HCT116 (cell line): ENCODE data around the gene GRIK4. TPM values are rescaled to one million over a fixed set of nuclear protein-coding genes. Genes with fewer than 3 reads are reported as not detected.

Experiments used
- ATAC-seq: fragments of 200-7000 bp; cut with Tn5 transposase; 2 replicates; pipeline ENCODE4 v1.9.1; 2020; ENCODE audit warnings: mild to moderate bottlenecking, moderate library complexity
- BruUV-seq: library from RNA; stranded (reverse); fragments of 400-500 nt; replicated peaks from 2 replicates; lab custom pipeline; 2021; lab: Mats Ljungman, UMichigan
- CTCF ChIA-PET: fragments of 300-600 bp; sonication (Branson Sonifier 250); formaldehyde crosslinking; loops from one replicate; lab custom pipeline; 2021; ENCODE audit warnings: antibody characterized with exemption; lab: Charles Lee
- POLR2A ChIA-PET: fragments of 300-600, 350-600 bp; sonication (Branson Sonifier 250); formaldehyde crosslinking; loops from one replicate; lab custom pipeline; 2021; ENCODE audit warnings: antibody characterized with exemption; lab: Charles Lee
- RAD21 ChIA-PET, 2 experiments: fragments of 300-600 bp; sonication (Branson Sonifier 250); formaldehyde crosslinking; loops; one replicate each; lab custom pipeline; 2023; ENCODE audit warnings: low total read pairs in 2 of 2; ENCODE audit not compliant: uncharacterized antibody in 2 of 2, unreplicated experiment in 2 of 2, low non-redundant PET in 1 of 2; lab: Charles Lee
- DNase-seq: peaks from one replicate; pipeline ENCODE4 v3.0.0-alpha.2; 2010; ENCODE audit warnings: low read depth, low spot score
- H2AFZ ChIP-seq: fragments of 200-600 bp; shearing (Covaris generic), sonication (generic); 2 replicates; pipeline ENCODE4 v1.6.1; 2017; ENCODE audit warnings: low read depth, mixed run types, mixed read lengths, antibody characterized with exemption, low read length; ENCODE audit not compliant: poor library complexity, severe bottlenecking
- H3K27ac ChIP-seq: 2 replicates; pipeline ENCODE4 v1.5.1; 2012; ENCODE audit warnings: low read depth, low read length
- H3K27me3 ChIP-seq: fragments of 200-600 bp; sonication (generic); 2 replicates; pipeline ENCODE4 v1.6.1; 2016; ENCODE audit warnings: mixed run types, low read length, mixed read lengths; ENCODE audit not compliant: insufficient read depth
- H3K36me3 ChIP-seq, 2 experiments: fragments of 200-500 bp in 1 of 2; fragments of 200-600 bp in 1 of 2; sonication (Bioruptor generic) in 1 of 2; sonication (generic) in 1 of 2; 2 replicates each; pipeline versions ENCODE4 v1.5.1 to v1.6.1; 2014 to 2016; ENCODE audit warnings: low read length in 2 of 2, inconsistent platforms in 1 of 2, mixed read lengths in 1 of 2, mixed run types in 1 of 2; ENCODE audit not compliant: insufficient read depth in 2 of 2, control insufficient read depth in 1 of 2
- H3K4me1 ChIP-seq, 2 experiments: fragments of 200-600 bp in 1 of 2; sonication (generic) in 1 of 2; 2 replicates each; pipeline versions ENCODE4 v1.5.1 to v1.6.1; 2012 to 2017; ENCODE audit warnings: low read length in 2 of 2, inconsistent platforms in 1 of 2, mild to moderate bottlenecking in 1 of 2, mixed read lengths in 1 of 2, mixed run types in 1 of 2, moderate library complexity in 1 of 2; ENCODE audit not compliant: insufficient read depth in 2 of 2, control insufficient read depth in 1 of 2
- H3K4me2 ChIP-seq: fragments of 200-600 bp; sonication (generic); 2 replicates; pipeline ENCODE4 v1.6.1; 2017; ENCODE audit warnings: mixed run types, low read length, mixed read lengths
- H3K4me3 ChIP-seq, 2 experiments: fragments of 200-600 bp in 1 of 2; sonication (generic) in 1 of 2; replicated peaks in 1 of 2; 2 replicates each; pipeline ENCODE4 v1.5.1; 2011 to 2016; ENCODE audit warnings: low read length in 2 of 2, control low read depth in 1 of 2, low read depth in 1 of 2, mild to moderate bottlenecking in 1 of 2, mixed read lengths in 1 of 2, mixed run types in 1 of 2
- H3K79me2 ChIP-seq: fragments of 200-600 bp; sonication (generic); 2 replicates; pipeline ENCODE4 v1.6.1; 2017; ENCODE audit warnings: mild to moderate bottlenecking, mixed run types, low read length, moderate library complexity, mixed read lengths; ENCODE audit not compliant: insufficient read depth
- H3K9ac ChIP-seq: fragments of 200-600 bp; sonication (generic); 2 replicates; pipeline ENCODE4 v1.6.1; 2016; ENCODE audit warnings: low read length, mixed read lengths
- H3K9me2 ChIP-seq: fragments of 200-600 bp; sonication (generic), shearing (Covaris generic); 2 replicates; pipeline ENCODE4 v1.6.1; 2017; ENCODE audit warnings: mixed run types, mild to moderate bottlenecking, moderate library complexity; ENCODE audit not compliant: insufficient read depth
- H3K9me3 ChIP-seq, 2 experiments: fragments of 200-500 bp in 1 of 2; fragments of 200-600 bp in 1 of 2; sonication (Bioruptor generic) in 1 of 2; sonication (generic) in 1 of 2; 2 replicates each; pipeline ENCODE4 v1.6.1; 2014 to 2017; ENCODE audit warnings: low read length in 2 of 2, mixed read lengths in 2 of 2, inconsistent platforms in 1 of 2, low read depth in 1 of 2, mild to moderate bottlenecking in 1 of 2, mixed run types in 1 of 2, moderate library complexity in 1 of 2; ENCODE audit not compliant: control insufficient read depth in 1 of 2, insufficient read depth in 1 of 2
- H4K20me1 ChIP-seq: fragments of 200-600 bp; sonication (generic), shearing (Covaris generic); 2 replicates; pipeline ENCODE4 v1.6.1; 2017; ENCODE audit warnings: mixed run types, mild to moderate bottlenecking, moderate library complexity; ENCODE audit not compliant: insufficient read depth
- CBX3 ChIP-seq: IDR thresholded peaks from 2 replicates; pipeline ENCODE4 v1.6.1; 2012; ENCODE audit warnings: low read depth
- CTCF ChIP-seq, 3 experiments: fragments of 200-600 bp in 1 of 3; sonication (generic) in 1 of 3; IDR thresholded peaks in 2 of 3; conservative IDR thresholded peaks in 1 of 3; 2 replicates each; pipeline ENCODE4 v1.5.1; 2012 to 2017; ENCODE audit warnings: low read depth in 2 of 3, low read length in 2 of 3, antibody characterized with exemption in 1 of 3, borderline replicate concordance in 1 of 3, control low read depth in 1 of 3, mild to moderate bottlenecking in 1 of 3, mixed read lengths in 1 of 3, mixed run types in 1 of 3, moderate library complexity in 1 of 3; ENCODE audit not compliant: insufficient read depth in 1 of 3
- EGR1 ChIP-seq: IDR thresholded peaks from 2 replicates; pipeline ENCODE4 v1.6.1; 2012; ENCODE audit warnings: low read depth
- ELF1 ChIP-seq: IDR thresholded peaks from 2 replicates; pipeline ENCODE4 v1.6.1; 2012; ENCODE audit warnings: low read depth, borderline replicate concordance
- EZH2 ChIP-seq: fragments of 200-600 bp; sonication (generic); IDR thresholded peaks from 2 replicates; pipeline ENCODE4 v1.6.1; 2017; ENCODE audit warnings: antibody characterized with exemption, mixed run types
- EZH2phosphoT487 ChIP-seq: fragments of 200-600 bp; IDR thresholded peaks from 2 replicates; pipeline ENCODE4 v1.6.1; 2018; ENCODE audit warnings: antibody characterized with exemption, borderline replicate concordance
- FOSL1 ChIP-seq: IDR thresholded peaks from 2 replicates; pipeline ENCODE4 v1.6.1; 2012; ENCODE audit warnings: low read depth
- POLR2A ChIP-seq: IDR thresholded peaks from 2 replicates; pipeline ENCODE4 v1.7.0; 2011; ENCODE audit warnings: borderline replicate concordance; ENCODE audit not compliant: insufficient read depth, insufficient read length; ENCODE audit errors: extremely low read depth
- SIN3A ChIP-seq: IDR thresholded peaks from 2 replicates; pipeline ENCODE4 v1.6.1; 2012; ENCODE audit warnings: low read depth
- SP1 ChIP-seq: IDR thresholded peaks from 2 replicates; pipeline ENCODE4 v1.6.1; 2012; ENCODE audit warnings: low read depth
- SRF ChIP-seq: IDR thresholded peaks from 2 replicates; pipeline ENCODE4 v1.6.1; 2012; ENCODE audit warnings: low read depth
- TCF7L2 ChIP-seq: IDR thresholded peaks from 2 replicates; pipeline ENCODE4 v1.7.0; 2011; ENCODE audit warnings: borderline replicate concordance, inconsistent platforms; ENCODE audit not compliant: insufficient read depth, insufficient read length; ENCODE audit errors: extremely low read depth
- ZFX ChIP-seq: fragments of 450-650 bp; IDR thresholded peaks from 2 replicates; pipeline ENCODE4 v1.6.1; 2017
- ZNF274 ChIP-seq: fragments of 200-500 bp; sonication (Bioruptor generic); IDR thresholded peaks from 2 replicates; pipeline ENCODE4 v1.6.1; 2014; ENCODE audit warnings: mild to moderate bottlenecking, low read depth, low read length, inconsistent platforms
- intact Hi-C: fragments of 100-400 bp; cut with micrococcal nuclease; formaldehyde crosslinking; loops from 2 replicates; pipeline ENCODE4 v1.10.0; 2022
- total RNA-seq: library from RNA; stranded (reverse); gene quantifications from one replicate; pipeline ENCODE4 v1.2.1, GENCODE V29; 2021; ENCODE audit not compliant: unreplicated experiment
- TF ChIP-seq, protein P1 (sequence below): IDR thresholded peaks from 2 replicates; pipeline ENCODE4 v1.6.1; 2011; ENCODE audit warnings: mild to moderate bottlenecking, low read length, moderate library complexity; ENCODE audit not compliant: insufficient replicate concordance; ENCODE audit errors: extremely low read depth
- TF ChIP-seq, protein P2 (sequence below): IDR thresholded peaks from 2 replicates; pipeline ENCODE4 v1.6.1; 2012

Gene GRIK4
- total RNA-seq, 1 experiment from 2014 or later = 0.52 TPM

DNA sequence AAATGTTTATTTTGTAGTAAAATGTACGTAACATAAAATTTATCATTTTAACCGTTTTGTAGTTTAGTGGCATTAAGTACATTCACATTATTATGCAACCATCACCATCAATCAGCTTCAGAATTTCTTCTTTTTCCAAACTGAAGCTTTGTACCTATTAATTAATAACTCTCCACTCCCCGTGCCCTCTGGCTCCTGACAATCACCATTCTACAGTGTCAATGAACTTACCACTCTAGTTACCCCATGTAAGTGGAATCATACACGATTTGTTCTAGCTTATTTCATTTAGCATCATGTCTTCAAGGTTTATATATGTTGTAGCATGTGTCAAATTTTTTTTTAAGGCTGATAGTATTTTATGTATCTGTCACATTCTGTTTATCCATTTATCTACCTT, 522.1 kb downstream of the GRIK4 start (continued):
- TF ChIP-seq CTCF (IDR thresholded peaks at IDR 0.05 in 2 of 3, conservative IDR thresholded peaks at IDR 0.05 in 1 of 3; ENCODE audit: borderline replicate concordance in 1 of 3, insufficient read depth in 1 of 3, low read depth in 2 of 3, low read length in 2 of 3) (no peak), POLR2A (no peak), ZNF274 (no peak)
- TF ChIP-seq, protein P1, sequence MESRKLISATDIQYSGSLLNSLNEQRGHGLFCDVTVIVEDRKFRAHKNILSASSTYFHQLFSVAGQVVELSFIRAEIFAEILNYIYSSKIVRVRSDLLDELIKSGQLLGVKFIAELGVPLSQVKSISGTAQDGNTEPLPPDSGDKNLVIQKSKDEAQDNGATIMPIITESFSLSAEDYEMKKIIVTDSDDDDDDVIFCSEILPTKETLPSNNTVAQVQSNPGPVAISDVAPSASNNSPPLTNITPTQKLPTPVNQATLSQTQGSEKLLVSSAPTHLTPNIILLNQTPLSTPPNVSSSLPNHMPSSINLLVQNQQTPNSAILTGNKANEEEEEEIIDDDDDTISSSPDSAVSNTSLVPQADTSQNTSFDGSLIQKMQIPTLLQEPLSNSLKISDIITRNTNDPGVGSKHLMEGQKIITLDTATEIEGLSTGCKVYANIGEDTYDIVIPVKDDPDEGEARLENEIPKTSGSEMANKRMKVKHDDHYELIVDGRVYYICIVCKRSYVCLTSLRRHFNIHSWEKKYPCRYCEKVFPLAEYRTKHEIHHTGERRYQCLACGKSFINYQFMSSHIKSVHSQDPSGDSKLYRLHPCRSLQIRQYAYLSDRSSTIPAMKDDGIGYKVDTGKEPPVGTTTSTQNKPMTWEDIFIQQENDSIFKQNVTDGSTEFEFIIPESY = no peak

GRCh38 chr11:121035169-121035755, 523.7 kb downstream of the GRIK4 start:
- H3K9ac ChIP-seq = no peak overlapping the region
- no peak overlapping the region for H3K27ac ChIP-seq
- no peaks in the 10 kb centered on the region for H3K9me3 ChIP-seq
- no peak overlapping the region for H3K4me2 ChIP-seq
- no peak overlapping the region for H2AFZ ChIP-seq
- ChIA-PET CTCF (no interaction called here), RAD21 (no interaction called here), POLR2A (no interaction called here)
- H3K4me1 ChIP-seq = peaks cover 0 to 10% of the 10 kb centered on the region in 2 experiments; a peak in 3 of 4 replicates
- DNase-seq (no peak), ATAC-seq (no peak)
- no TSS peak for BruUV-seq
- H3K4me3 ChIP-seq = no peak overlapping the region
- intact Hi-C loops = no loop called here
- H3K79me2 ChIP-seq = no peaks in the 10 kb centered on the region
- H3K36me3 ChIP-seq = no peaks in the 10 kb centered on the region
- no peaks in the 10 kb centered on the region for H4K20me1 ChIP-seq
- H3K27me3 ChIP-seq = no peaks in the 10 kb centered on the region
- no peaks in the 10 kb centered on the region for H3K9me2 ChIP-seq
- TF ChIP-seq, protein P1 = no peak
- TF ChIP-seq FOSL1 (no peak), ZFX (no peak), SIN3A (no peak), ZNF274 (no peak), SP1 (no peak), ELF1 (no peak), CTCF (IDR thresholded peaks at IDR 0.05 in 2 of 3, conservative IDR thresholded peaks at IDR 0.05 in 1 of 3; ENCODE audit: borderline replicate concordance in 1 of 3, insufficient read depth in 1 of 3, low read depth in 2 of 3, low read length in 2 of 3) (no peak), CBX3 (no peak), SRF (no peak), EZH2 (no peak), EGR1 (no peak), TCF7L2 (no peak), EZH2phosphoT487 (no peak)
- TF ChIP-seq, protein P2, sequence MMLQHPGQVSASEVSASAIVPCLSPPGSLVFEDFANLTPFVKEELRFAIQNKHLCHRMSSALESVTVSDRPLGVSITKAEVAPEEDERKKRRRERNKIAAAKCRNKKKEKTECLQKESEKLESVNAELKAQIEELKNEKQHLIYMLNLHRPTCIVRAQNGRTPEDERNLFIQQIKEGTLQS = no peak
